Measurements from ENCODE around the gene SLC18B1. TPM values are rescaled to one million over a fixed set of nuclear protein-coding genes. Genes with fewer than 3 reads are reported as not detected.
"Not testable (repeated sequence)": the region's sequence is repeated elsewhere in the genome, so short reads cannot be mapped to it uniquely, and the experiment has no call there.

Gene SLC18B1
- total RNA-seq, 1 donor from 2014 or later, result 3.6 TPM

DNA sequence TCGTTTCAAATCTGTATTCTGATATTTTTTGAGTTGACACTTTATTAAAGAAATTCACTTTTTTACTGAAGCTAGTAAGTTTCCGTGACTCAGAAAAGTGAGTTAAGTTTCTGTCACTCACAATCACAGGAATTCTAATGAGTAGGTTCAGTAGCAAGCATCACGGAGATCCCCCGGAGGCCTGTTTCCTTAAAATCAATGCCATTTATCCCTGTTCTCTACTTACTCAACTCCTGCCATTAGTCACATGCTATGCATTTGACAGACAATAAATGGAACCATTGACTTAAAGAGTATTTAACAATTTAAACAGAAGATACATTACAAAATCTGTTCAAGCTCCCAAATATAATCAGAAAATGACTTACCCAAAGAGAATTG, 9.1 kb downstream of the SLC18B1 start:
- Mint-ChIP-seq H3K27ac (no peak overlapping the region), H3K4me1 (ENCODE audit: low read depth) (peaks cover 8% of the 10 kb centered on the region), H3K9me3 (no peaks in the 10 kb centered on the region), H3K36me3 (ENCODE audit: low read depth) (peaks cover 3% of the 10 kb centered on the region), H3K4me3 (ENCODE audit: low read depth) (no peak overlapping the region), H3K27me3 (ENCODE audit: low read depth) (no peaks in the 10 kb centered on the region)
- DNase-seq (ENCODE audit: low spot score), result no peak
- intact Hi-C loops (cut with micrococcal nuclease), result no loop called here

DNA sequence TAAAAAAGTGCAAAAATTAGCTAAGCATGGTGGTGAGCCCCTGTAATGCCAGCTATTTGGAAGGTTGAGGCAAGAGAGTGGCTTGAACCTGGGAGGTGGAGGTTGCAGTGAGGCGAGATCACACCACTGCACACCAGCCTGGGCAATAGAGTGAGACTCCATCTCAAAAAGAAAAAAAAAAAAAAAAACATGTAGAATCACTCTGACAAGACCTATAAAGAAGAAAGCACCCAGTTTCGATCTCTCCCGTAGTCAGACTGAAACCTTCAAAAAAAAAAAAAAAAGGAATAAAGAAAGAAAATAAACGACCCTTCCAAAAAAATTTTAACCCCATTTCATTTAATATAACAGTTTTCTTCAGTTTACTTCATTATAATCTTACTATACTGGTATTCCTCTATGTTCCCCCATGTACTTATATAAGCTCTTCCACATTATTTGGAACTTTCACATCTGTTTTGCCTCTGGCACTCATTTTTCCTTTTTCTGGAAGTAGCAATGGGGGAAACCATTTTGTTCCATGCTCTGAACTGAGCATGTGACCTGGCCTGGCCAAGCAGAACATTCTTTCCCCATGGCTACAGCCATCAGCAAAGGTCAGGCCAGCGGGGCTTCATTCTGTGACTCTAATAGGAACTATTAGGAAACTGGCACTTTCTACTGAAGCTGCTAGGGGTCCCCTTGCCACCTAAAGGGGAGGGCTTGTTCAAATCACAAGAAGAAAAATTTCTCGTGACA, 9.6 kb downstream of the SLC18B1 start:
- Mint-ChIP-seq H3K36me3 (ENCODE audit: low read depth) (peaks cover 3% of the 10 kb centered on the region), H3K27ac (no peak overlapping the region), H3K4me3 (ENCODE audit: low read depth) (no peak overlapping the region), H3K27me3 (ENCODE audit: low read depth) (no peaks in the 10 kb centered on the region), H3K9me3 (no peaks in the 10 kb centered on the region), H3K4me1 (ENCODE audit: low read depth) (peaks cover 8% of the 10 kb centered on the region)
- intact Hi-C loops (cut with micrococcal nuclease), result no loop called here
- DNase-seq (ENCODE audit: low spot score), result no peak

DNA sequence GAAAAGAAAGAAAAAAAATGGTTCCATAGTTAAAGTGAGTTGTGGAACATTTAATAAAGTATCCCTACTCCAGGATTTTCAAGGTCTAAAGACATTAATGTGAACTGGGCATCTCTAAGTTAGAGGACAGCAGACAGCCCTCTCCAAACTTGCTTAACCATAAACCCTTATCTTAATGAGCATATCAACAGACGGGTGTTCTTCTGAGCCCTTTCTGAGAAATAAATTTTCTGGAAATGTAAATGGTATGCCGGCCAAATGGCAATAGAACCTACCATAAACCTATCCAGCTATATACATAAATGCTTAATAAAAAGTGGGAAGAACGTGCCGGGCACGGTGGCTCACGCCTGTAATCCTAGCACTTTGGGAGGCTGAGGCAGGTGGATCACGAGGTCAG, 12.5 kb downstream of the SLC18B1 start:
- Mint-ChIP-seq H3K27me3 (ENCODE audit: low read depth) (no peaks in the 10 kb centered on the region), H3K4me1 (ENCODE audit: low read depth) (peaks cover 4% of the 10 kb centered on the region), H3K36me3 (ENCODE audit: low read depth) (peaks cover 3% of the 10 kb centered on the region), H3K27ac (no peak overlapping the region), H3K4me3 (ENCODE audit: low read depth) (no peak overlapping the region), H3K9me3 (no peaks in the 10 kb centered on the region)
- no peak for DNase-seq (ENCODE audit: low spot score)
- intact Hi-C loops (cut with micrococcal nuclease), result no loop called here

DNA sequence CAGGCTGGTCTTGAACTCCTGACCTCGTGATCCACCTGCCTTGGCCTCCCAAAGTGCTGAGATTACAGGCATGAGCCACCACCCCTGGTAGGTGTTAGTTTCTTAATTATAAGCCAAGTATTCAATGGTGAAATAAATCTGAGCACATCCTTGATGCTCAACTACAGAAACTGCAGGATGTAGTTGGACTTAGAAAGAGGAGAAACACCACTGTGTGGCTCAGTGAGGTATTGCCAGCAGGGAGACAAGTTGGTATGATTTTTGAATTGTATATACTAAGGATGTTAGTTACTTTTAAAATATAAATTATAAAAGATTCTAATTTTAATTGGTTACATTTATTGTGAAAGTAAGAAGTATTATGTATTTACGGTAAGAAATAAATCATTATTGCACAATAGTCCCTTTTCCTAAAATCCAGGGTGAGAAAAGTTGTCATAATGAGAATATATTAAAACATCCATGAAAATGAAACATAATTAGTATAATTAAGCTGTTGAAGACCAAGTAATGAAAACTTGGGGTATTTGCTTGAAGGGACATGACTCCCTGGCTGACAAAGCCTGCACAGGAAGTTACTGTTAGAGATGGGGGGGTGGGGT, 17.6 kb downstream of the SLC18B1 start:
- no peaks in the 10 kb centered on the region for H3K27me3 Mint-ChIP-seq (ENCODE audit: low read depth)
- no peak for DNase-seq (ENCODE audit: low spot score)
- H3K36me3 Mint-ChIP-seq (ENCODE audit: low read depth), result no peaks in the 10 kb centered on the region
- intact Hi-C loops (cut with micrococcal nuclease), result no loop called here
- no peak overlapping the region for H3K4me3 Mint-ChIP-seq (ENCODE audit: low read depth)
- H3K9me3 Mint-ChIP-seq, result no peaks in the 10 kb centered on the region
- no peaks in the 10 kb centered on the region for H3K4me1 Mint-ChIP-seq (ENCODE audit: low read depth)
- H3K27ac Mint-ChIP-seq, result no peak overlapping the region

DNA sequence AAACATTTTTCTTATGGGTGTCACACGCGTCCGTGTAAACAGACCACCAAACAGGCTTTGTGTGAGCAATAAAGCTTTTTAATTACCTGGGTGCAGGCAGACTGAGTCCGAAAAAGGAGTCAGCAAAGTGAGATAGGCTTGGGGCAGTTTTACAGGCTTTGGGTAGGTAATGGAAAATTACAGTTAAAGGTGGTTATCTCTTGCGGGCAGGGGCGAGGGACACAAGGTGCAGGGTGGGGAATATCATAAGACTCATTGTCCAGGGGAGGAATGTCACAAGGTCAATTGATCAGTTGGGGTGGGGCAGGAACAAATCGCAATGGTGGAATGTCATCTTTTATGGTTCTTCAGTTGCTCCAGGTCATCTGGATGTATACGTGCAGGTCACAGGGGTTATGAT, 20.6 kb downstream of the SLC18B1 start:
- H3K9me3 Mint-ChIP-seq; H3K27ac Mint-ChIP-seq; H3K4me1 Mint-ChIP-seq (ENCODE audit: low read depth); H3K36me3 Mint-ChIP-seq (ENCODE audit: low read depth); intact Hi-C loops (cut with micrococcal nuclease); H3K4me3 Mint-ChIP-seq (ENCODE audit: low read depth); DNase-seq (ENCODE audit: low spot score); H3K27me3 Mint-ChIP-seq (ENCODE audit: low read depth): not testable (repeated sequence)

GRCh38 chr6:132768051-132768517, 30.4 kb downstream of the SLC18B1 start:
- DNase-seq (ENCODE audit: low spot score), result peak; percentile 21
- Mint-ChIP-seq H3K4me1 (ENCODE audit: low read depth) (peaks cover 17% of the 10 kb centered on the region), H3K4me3 (ENCODE audit: low read depth) (no peak overlapping the region)

DNA sequence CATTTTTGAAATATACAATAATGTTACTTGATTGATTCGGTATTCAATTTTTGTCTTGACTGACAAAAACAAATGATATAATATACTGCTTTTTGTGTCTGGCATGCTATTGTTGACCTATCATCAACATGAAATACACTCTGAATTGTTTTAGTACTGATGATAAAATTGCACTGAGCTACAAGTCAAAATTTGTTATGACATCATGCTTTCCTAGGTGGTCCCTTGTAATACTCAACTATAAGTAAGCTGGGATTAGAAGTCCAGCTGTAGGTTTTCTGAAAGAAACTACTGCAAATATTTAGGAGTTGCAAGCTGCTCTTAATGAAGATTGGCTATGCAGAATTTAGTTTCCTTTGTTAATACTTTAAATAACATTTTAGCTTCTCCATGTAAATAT, 32.9 kb downstream of the SLC18B1 start:
- peaks cover 6% of the 10 kb centered on the region for H3K36me3 Mint-ChIP-seq (ENCODE audit: low read depth)
- H3K27ac Mint-ChIP-seq, result no peak overlapping the region
- no peaks in the 10 kb centered on the region for H3K9me3 Mint-ChIP-seq
- intact Hi-C loops (cut with micrococcal nuclease), result no loop called here
- no peak for DNase-seq (ENCODE audit: low spot score)
- no peak overlapping the region for H3K4me3 Mint-ChIP-seq (ENCODE audit: low read depth)
- H3K4me1 Mint-ChIP-seq (ENCODE audit: low read depth), result peaks cover 31% of the 10 kb centered on the region
- peaks cover 2% of the 10 kb centered on the region for H3K27me3 Mint-ChIP-seq (ENCODE audit: low read depth)

More at GRCh38 chr6:132768051-132768517, 30.4 kb downstream of the SLC18B1 start:
- Mint-ChIP-seq H3K27me3 (ENCODE audit: low read depth) (peaks cover 2% of the 10 kb centered on the region), H3K36me3 (ENCODE audit: low read depth) (peaks cover 10% of the 10 kb centered on the region), H3K9me3 (no peaks in the 10 kb centered on the region), H3K27ac (no peak overlapping the region)
- intact Hi-C loops (cut with micrococcal nuclease), result loop anchor here (1.0 kb wide), 2 partner anchors 99 to 238 kb away; no protein-coding TSS in a partner anchor

DNA sequence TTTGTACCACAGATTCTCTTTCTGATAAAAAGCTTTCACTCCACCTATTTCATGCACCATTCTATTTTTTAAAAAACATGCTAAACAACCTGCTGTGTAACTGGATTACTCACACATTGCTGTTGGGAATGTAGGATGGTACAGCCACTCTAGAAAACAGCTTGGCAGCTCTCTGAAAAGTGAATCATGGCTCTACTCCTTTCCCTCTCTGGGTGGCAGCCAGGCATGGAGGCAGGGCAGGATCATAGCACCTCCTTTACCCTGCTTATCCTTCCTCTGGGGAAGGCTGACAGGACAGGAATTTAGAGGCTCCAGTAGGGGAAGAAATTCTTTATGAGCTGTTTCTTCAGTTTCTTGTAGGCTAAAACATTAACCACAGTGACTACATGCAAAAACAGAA, 34.1 kb downstream of the SLC18B1 start:
- Mint-ChIP-seq H3K4me3 (ENCODE audit: low read depth) (no peak overlapping the region), H3K4me1 (ENCODE audit: low read depth) (peaks cover 32% of the 10 kb centered on the region), H3K27me3 (ENCODE audit: low read depth) (peaks cover 2% of the 10 kb centered on the region), H3K36me3 (ENCODE audit: low read depth) (peaks cover 5% of the 10 kb centered on the region), H3K9me3 (no peaks in the 10 kb centered on the region), H3K27ac (no peak overlapping the region)
- no peak for DNase-seq (ENCODE audit: low spot score)
- intact Hi-C loops (cut with micrococcal nuclease), result loop anchor here (5.0 kb wide), 1 partner anchor 37 kb away; no protein-coding TSS in a partner anchor

GRCh38 chr6:132763269-132763668, 35.2 kb downstream of the SLC18B1 start:
- H3K9me3 Mint-ChIP-seq, result no peaks in the 10 kb centered on the region
- DNase-seq (ENCODE audit: low spot score), result peak; percentile 50
- H3K4me1 Mint-ChIP-seq (ENCODE audit: low read depth), result peaks cover 32% of the 10 kb centered on the region
- H3K4me3 Mint-ChIP-seq (ENCODE audit: low read depth), result peak overlapping the region; percentile 60
- H3K27me3 Mint-ChIP-seq (ENCODE audit: low read depth), result peaks cover 2% of the 10 kb centered on the region
- intact Hi-C loops (cut with micrococcal nuclease), result loop anchor here (5.0 kb wide), 1 partner anchor 36 kb away; no protein-coding TSS in a partner anchor
- peak overlapping the region; percentile 40 for H3K27ac Mint-ChIP-seq
- H3K36me3 Mint-ChIP-seq (ENCODE audit: low read depth), result peaks cover 5% of the 10 kb centered on the region

- Mint-ChIP-seq H3K27ac (no peak overlapping the region), H3K9me3 (no peaks in the 10 kb centered on the region), H3K36me3 (ENCODE audit: low read depth) (peaks cover 5% of the 10 kb centered on the region), H3K4me1 (ENCODE audit: low read depth) (peaks cover 30% of the 10 kb centered on the region), H3K27me3 (ENCODE audit: low read depth) (peaks cover 2% of the 10 kb centered on the region), H3K4me3 (ENCODE audit: low read depth) (no peak overlapping the region)
- DNase-seq (ENCODE audit: low spot score), result no peak
- intact Hi-C loops (cut with micrococcal nuclease), result loop anchor here (5.0 kb wide), 1 partner anchor 33 kb away; no protein-coding TSS in a partner anchor
Measured at GRCh38 chr6:132760256-132760655, 38.2 kb downstream of the SLC18B1 start.

DNA sequence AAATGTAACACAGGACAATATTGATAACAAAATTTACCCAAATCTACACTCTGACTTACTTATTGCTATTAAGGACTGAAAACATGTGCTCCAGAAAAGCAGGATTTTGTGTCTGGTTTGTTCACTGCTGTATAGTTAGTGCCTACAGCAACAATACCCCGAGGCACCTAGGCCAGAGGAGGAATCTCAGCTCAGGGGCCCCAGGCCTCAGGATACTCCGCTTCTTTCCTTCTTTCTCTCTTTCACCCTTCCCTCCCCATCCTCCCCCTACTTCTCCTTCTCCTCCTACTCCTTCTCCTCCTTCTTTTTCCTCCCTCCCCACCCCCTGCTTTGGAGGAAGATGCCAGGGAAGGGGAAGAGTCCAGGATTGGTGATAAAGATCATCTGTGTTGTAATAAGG, 39.7 kb downstream of the SLC18B1 start:
- H3K36me3 Mint-ChIP-seq (ENCODE audit: low read depth), result peaks cover 5% of the 10 kb centered on the region
- H3K4me1 Mint-ChIP-seq (ENCODE audit: low read depth), result peaks cover 20% of the 10 kb centered on the region
- no peaks in the 10 kb centered on the region for H3K9me3 Mint-ChIP-seq

DNA sequence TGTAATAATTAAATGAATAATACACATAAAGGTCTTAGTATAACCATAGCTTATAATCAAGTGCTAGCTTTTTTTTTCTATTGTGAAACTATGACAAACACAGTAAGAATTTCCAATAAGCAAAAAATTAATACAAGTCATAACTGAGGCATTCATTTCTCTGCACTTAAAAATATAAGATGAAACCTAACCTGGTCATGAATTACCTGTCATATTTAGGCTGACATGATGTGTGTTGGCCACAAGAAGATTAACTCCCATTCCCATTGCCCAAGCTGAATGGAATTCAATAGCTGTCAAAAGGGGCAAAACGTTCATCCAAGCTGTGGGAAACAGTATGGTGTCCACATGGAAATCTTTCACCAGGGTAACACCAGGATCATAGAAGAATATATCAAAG, 46.2 kb downstream of the SLC18B1 start:
- H3K27ac Mint-ChIP-seq, result no peak overlapping the region
- H3K27me3 Mint-ChIP-seq (ENCODE audit: low read depth), result no peaks in the 10 kb centered on the region
- H3K4me1 Mint-ChIP-seq (ENCODE audit: low read depth), result peaks cover 24% of the 10 kb centered on the region
- no peak for DNase-seq (ENCODE audit: low spot score)
- peaks cover 34% of the 10 kb centered on the region for H3K36me3 Mint-ChIP-seq (ENCODE audit: low read depth)
- H3K4me3 Mint-ChIP-seq (ENCODE audit: low read depth), result no peak overlapping the region
- intact Hi-C loops (cut with micrococcal nuclease), result no loop called here
- no peaks in the 10 kb centered on the region for H3K9me3 Mint-ChIP-seq

More for the DNA sequence above, 39.7 kb downstream of the SLC18B1 start:
- Mint-ChIP-seq H3K27ac (no peak overlapping the region), H3K27me3 (ENCODE audit: low read depth) (no peaks in the 10 kb centered on the region), H3K4me3 (ENCODE audit: low read depth) (no peak overlapping the region)
- intact Hi-C loops (cut with micrococcal nuclease), result no loop called here
- DNase-seq (ENCODE audit: low spot score), result no peak

GRCh38 chr6:132751828-132752227, 46.6 kb downstream of the SLC18B1 start:
- no peak overlapping the region for H3K27ac Mint-ChIP-seq
- H3K36me3 Mint-ChIP-seq (ENCODE audit: low read depth), result peaks cover 38% of the 10 kb centered on the region
- no peaks in the 10 kb centered on the region for H3K9me3 Mint-ChIP-seq
- no peak for DNase-seq (ENCODE audit: low spot score)
- H3K27me3 Mint-ChIP-seq (ENCODE audit: low read depth), result no peaks in the 10 kb centered on the region
- peaks cover 24% of the 10 kb centered on the region for H3K4me1 Mint-ChIP-seq (ENCODE audit: low read depth)
- intact Hi-C loops (cut with micrococcal nuclease), result no loop called here
- no peak overlapping the region for H3K4me3 Mint-ChIP-seq (ENCODE audit: low read depth)
